Activated naive CD8-positive, alpha-beta T cell treated with anti-CD3 and anti-CD28 coated beads, Interleukin-2, amount 50 U/mL, for 16 hours (primary cell): ENCODE measurements around the gene MAGI1.
"Not testable (repeated sequence)": the region's sequence is repeated elsewhere in the genome, so short reads cannot be mapped to it uniquely, and the experiment has no call there.

Source experiments
- DNase-seq: peaks from one replicate; pipeline ENCODE4 v3.0.0-alpha.2; 2020; ENCODE audit warnings: low read depth, low spot score

Gene MAGI1

DNA sequence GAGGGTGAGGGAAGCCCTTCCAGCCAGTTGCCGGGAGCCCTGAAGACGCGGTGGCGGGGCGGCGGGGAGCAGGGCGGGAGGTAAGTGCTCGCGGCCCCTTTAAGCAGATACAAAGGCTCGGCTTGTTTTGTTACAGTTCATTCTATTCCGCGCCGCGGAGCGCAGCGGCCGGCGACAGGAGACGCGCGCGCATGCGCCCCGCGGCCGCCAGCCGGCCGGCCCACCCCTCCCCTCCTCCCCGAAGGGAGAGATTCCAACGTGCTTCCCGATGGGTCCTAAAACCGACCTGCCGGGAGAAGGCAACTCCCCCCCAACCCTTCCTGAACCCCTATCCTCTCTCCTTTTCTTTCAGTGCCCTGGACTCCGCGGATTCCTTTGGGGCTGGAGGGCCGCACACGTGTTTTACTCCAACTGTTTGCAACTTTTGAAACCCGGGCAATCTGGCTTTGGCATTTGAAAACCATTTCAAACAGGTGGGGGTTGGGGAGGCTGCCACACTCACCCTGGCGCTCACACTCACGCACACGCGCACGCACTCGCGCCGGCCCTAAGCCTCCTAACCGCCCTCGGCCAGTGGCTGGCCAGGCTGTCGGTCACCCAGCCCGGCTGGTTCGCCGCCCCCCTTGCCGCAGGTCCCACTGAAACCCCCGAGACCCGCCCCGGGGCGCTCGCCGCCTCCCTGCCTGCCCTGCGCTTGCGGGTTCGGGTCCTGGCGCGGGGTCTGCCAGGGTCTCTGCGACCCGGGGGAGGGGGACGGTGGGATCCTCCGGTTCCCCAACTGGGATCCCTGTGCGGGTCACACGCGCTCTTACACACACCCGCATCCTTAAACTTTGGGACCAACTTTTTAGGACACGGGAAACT, at the start of gene MAGI1:
MAGI1 (minus strand) TSS at position 193 of the 864 bp plus-strand sequence. CDS start 610 bp downstream, outside the sequence.
- DNase-seq, result no peak

DNA sequence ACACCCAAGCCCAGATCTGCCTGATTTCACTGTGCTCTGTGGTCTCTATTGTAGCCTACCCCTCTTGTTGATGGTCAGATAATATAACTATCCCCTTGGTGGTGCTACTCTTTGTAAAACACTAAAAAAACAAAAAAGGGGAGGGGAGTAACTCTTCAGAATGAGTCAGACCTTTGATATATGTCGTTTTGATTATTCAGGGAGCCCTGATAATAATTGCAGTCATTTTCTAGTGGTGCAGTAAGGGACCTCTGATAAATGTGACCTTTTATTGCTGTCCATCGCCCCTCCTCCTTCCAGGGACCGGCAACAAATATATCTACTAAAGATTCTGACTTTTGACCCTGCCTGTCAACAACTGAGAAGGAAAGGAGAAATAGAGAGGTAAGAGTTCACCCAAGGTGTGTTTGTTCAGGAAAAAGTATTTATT, 45.1 kb upstream of the MAGI1 start:
- DNase-seq, result no peak

DNA sequence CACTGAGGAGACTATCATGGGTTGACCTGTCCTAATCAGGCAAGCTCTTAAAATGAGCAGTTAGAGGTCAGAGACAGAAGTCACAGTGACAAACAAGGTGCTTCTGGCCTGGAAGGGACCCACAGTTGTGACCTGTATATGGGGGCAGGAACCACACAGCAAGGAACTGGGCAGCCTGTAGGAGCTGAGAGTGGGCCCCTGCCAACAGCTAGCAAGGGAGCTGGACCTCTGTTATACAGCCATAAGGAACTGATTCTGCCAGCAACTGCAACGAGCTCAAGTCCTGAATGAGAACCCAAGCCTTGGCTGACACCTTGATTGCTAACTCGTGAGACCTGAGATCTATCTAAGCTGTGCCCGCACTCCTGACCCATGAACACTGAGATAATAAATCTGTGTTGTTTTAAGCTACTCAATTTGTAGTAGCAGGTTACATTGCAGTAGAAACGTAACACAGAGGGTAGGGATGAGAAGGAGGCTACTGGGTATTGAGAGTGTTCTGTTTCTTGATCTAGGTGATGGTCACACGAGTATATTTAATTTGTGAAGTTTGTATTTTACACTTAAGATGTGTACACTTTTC, 44.5 kb upstream of the MAGI1 start:
- no peak for DNase-seq

DNA sequence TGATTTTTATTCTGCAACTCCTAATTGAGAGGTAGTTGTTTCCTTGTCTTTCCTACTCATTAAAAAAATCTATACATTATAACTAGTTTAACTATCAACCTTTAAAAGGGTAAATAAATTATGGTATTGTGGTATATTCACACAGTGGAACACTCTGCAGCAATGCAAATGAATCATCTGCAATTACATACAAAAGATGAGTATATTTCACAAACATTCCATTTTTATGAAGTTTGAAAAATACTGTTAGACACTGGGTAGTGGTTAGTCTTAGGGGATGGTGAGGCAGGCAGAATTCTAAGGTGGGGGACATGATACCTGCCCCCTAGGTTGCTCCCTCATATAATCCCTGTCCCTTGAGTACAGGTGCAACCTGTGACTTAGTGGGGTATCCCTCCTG, 44.0 kb upstream of the MAGI1 start:
- no peak for DNase-seq

DNA sequence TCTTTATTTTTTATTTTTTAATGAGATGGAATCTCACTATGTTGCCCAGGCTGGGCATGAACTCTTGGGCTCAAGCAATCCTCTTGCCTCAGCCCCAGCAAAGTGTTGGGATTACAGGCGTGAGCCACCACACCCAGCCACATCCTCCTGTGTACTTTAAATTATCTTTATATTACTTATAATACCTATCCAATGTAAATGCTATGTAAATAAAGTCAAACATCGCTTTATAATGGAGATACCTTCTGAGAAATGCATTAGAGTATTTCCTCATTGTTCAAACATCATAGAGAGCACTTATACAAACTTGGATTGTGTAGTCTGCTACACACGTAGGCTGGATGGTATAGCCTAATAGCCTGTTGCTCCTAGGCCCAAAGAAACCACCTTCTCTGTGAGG, 41.4 kb upstream of the MAGI1 start:
- no peak for DNase-seq

DNA sequence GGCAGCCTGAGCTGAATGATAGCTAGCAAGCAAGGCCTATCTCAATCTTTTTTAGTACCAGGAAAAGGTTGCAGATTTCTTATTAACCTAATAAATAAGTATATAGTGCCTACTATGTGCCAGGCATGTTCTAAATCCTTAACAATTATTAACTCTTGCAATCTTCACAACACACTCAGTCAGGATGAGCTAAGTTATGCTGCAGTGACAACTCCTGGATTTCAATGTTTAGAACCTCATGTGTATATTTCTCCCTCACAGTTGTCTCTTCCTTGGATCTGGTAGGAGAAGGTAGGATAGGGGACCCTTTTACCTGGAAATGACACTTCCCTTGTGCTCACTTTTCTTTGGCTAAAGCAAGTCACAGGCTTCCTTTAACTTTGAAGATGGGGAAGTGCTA, 39.3 kb upstream of the MAGI1 start:
- DNase-seq, result no peak

DNA sequence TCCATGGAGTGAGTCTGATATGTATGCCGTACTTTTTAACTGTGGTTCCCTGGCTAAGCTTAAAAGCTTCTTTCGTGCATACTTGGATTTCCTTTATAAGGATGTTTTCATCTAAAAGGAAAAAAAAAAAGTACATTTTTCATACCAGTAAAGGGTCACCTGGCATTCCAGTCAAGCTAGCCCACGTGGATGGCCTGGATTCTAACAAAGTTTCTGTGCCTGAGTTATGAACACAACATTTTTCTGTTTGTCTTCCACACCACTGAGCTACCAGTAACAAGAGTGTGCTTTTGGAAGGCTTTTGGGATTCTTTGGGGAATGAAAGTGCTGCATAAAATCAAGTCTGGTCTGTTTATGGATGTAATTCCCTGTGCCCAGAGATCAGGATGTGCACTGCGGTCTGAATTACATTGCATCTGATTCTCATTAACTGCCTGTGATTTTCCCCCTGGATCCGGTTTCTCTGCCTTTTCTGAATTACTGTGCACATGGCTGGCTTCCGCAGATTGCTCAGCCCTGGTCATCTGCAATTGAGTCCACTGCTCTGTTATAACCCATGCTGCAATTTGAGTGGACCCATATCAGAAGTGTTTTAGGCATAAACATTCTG, 38.2 kb upstream of the MAGI1 start:
- no peak for DNase-seq

DNA sequence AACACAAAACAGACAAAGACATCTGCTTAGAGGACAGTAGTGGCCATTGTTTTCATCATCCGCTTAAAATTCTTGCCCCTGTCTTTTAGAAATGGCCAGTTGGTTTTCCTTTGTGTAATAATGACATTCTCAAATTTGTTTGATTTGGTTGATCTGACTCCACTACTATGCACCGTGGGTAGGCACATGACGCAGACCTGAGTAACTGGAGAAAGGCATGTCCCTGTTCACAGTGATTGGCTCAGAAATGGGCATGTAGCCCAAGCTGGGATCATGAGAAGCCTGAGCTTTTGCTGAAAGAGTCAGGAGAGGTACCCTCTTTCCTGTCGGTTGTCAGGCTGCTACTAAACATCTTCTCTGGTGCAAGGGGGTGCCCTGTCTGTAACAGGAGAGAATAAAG, 36.6 kb upstream of the MAGI1 start:
- no peak for DNase-seq

DNA sequence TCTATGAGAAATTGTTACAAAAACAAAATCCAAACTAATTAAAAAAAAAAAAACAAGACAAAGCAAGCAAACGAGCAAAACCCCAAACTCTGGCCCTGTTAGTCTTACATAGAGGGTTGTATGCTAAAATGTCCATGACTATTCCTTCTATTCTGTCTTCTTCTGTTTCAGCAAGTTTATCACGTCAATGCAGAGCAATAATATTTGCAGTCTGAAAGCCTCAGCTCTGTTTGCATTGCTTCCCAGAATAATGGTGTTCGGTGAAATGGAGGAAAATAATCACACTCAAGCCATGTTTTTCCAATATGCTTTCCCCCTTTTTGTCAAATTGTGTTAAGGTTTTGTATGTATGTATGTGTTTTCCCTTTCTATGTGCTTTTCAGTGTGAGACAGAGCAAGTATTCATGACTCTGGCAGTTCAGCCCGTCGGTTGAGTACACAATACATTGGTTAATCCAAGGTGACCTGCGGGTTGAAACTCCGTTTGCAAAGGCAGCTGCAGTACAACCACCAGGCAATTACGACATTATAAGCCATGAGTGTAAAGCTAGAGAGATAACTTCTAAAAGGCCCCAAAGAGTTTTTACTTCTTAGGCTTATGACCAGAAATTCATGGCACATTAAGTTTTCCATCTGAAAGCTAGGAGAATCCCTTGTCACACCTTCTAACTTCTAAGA, 34.9 kb upstream of the MAGI1 start:
- no peak for DNase-seq

DNA sequence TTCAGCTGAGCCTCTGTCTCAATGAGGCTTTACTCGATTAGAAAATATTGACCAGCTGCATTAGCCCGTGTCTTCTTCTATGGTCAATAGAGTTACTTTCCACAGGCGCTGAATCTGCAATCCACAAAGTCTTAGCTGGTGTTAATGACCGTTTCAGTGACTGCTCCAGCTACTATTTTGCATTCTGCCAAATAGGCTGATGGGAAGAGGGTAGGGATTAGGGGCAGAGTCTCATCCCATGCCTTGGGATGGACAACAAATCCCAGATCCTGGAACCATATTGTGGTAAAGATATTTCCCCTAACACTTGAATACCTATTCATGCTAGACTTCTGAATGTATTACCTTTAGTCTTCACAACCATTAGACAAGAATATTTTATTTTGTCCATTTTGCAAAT, 29.5 kb upstream of the MAGI1 start:
- no peak for DNase-seq

DNA sequence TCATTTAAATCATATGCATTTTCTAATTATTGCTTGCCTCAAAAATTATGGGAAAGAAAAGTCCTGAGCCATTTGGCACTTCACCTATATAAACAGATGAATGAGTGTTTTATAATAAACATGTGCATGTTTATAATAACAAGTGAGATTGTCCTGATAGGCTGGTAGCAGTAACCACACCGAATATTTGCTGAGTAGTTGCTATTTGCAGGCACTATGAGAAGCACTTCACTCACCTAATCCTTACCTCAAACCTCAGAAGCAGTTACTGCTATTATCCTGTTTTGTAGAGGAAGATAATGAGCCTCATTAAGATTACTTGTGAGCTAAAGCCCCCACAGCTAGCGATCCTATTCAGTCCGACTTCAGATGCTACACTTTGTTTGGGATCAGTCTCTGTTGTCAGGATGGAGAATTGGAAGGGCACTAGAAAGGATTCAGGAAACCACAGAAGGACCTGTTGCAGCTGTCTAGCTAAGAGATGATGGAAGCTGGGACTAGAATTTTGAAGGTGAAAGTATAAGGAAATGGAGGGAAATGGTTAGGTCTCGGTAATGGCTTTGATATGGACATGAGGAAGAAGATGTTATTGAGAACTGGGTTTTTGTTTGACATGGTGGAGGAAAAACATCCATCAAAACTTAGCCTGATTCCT, 28.4 kb upstream of the MAGI1 start:
- DNase-seq, result no peak

DNA sequence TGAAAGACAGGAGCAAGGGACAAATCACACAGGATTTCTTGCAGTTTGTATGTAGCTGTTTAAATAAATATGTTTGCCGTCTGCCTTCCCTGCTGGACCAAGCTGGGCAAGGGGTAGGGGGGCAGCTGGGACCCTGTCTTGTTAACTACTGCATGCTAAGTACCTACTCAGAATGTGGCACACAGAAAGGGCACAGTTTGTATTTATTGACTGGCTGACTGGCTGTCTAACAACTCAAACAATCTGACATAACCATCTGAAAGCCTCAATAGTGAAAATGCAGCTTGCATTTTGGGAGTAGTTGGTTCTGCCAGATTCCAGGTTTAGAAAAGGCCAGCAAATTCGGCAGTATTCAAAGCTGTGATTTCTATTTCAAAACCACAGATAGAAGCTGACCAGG, 16.6 kb upstream of the MAGI1 start:
- DNase-seq, result no peak

DNA sequence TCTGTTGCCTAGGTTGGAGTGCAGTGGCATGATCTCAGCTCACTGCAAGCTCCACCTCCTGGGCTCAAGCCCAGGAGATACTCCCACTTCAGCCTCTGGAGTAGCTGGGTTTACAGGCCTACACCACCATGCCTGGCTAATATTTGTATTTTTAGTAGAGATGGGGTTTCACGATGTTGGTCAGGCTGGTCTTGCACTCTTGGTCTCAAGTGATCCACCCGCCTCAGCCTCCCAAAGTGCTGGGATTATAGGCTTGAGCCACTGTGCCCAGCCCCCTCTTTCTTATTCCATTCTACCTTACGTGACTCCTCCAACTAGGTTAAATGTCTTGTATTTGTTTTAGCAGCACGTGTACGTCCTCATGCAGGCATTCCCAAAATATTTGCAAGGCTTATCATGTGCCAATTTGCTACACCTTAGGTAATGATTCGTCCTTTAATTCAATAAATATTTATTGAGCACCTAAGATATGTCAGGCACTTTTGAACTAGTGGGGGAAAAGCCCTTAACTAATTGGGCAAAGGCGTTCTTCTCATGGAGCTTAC, 14.9 kb upstream of the MAGI1 start:
- DNase-seq, result no peak

DNA sequence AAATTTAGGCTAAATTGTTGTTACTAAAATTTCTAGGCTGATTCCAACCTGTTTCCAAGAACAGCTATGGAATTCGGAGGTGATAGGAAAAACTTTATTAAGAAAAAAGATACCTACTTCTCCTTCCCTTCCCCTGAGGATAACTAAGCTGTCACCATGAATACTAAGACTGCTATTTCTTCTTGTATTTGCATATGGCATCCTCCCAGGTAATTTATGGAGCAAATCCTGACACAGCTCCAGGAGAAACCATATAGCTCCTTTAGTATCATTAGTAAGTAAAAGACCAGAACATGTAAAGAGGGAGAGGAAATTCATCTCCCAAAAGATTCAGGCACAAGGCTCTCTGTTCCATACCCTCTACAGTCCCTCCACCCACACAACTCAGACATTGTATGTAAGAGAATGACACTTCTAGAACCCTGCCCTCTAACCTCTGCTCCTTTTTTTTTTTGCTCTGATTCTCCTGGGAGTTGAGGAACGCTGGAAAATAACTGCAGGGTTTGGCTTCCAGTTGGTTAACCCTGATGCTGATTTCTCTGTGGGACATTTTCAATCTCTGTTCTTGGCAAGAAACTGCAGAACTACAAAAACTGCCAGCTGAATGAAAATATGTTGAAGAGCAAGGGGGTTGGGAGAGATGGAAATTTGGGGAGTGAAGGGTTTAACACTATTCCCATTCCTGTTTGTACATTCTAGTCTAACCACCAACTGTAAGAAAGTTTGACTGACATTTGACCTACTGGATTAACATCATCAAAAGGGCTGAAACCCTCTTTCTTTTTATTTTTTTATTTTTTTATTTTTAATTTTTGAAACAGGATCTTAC, 14.2 kb upstream of the MAGI1 start:
- no peak for DNase-seq

DNA sequence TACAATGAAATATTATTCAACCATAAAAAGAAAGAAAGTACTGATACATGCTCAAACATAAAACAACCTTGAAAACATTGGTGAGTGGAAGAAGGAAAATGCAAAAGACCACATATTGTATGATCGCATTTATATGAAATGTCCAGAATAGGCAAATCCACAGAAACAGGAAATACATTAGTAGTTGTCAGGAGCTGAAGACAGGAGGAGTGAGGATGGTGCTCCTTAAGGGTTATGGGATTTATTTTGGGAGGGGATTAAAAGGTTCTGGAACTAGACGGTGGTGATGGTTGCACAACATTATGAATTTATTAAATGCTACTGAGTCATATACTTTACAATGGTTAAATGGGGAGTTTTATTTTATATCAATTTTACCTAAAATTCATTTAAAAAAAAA, 12.1 kb upstream of the MAGI1 start:
- DNase-seq, result no peak

DNA sequence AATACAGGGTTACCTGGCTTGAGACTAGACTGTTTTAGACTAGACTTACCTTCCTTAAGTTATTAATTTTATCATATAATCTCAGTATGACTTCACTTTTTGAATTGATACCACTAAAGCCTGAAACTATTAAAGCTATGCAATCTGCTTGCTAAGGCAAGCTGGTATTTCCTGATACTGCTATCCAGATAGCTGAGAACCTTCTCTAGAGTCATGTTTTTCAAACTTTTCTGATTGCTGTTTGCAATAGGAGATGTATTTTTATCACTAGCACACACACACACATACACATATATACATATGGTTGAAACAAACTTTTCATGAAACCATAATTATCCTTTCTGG, 9.3 kb upstream of the MAGI1 start:
- DNase-seq, result no peak

DNA sequence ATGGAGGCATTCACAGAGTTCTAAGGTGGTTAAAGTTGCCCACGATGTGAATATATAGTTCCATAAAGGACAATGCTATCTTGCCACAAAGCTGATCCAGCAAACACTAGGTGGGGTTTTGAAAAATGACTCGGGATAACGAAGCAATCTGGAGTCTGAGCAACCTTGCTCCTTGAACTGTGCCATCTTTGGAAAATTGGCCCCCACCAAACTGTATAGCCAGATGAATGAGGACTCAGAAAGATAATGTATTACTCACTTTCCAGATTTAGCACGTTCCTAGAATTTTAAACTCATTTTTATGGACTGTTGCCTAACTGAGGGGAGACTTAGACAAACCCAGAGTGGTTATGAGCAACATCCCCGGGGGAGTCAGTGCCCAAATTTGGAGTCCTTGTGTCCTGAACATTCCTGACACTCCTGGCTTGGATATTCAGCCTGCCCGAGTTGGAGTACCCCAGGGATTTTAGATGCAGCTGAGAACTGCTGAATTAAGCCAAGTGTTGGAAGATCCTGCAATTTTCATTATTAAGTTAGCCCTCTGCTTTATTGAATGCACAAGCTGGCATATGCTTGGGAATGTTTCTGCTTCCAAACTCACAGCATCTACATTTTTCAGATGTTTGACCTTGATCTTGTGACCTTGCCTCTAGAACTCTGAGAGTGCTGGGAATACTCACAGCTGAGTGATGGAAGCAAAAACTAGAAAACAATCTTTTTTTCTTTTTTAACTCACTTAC, 8.8 kb upstream of the MAGI1 start:
- no peak for DNase-seq

DNA sequence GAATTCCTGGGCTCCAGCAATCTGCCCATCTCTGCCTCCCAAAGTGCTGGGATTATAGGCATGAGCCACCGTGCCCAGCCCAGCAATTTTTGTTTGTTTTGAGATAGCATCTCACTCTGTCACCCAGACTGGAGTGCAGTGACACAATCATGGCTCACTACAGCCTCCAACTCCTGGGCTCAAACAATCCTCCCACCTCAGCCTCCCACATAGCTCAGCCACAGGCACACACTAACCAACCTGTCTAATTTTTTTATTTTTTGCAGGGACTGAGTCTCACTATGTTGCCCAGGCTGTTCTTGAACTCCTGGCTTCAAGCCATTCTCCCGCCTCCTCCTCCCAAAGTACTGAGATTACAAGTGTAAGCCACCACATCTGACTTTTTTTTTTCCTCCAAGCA, 7.6 kb upstream of the MAGI1 start:
- DNase-seq, result not testable (repeated sequence)

DNA sequence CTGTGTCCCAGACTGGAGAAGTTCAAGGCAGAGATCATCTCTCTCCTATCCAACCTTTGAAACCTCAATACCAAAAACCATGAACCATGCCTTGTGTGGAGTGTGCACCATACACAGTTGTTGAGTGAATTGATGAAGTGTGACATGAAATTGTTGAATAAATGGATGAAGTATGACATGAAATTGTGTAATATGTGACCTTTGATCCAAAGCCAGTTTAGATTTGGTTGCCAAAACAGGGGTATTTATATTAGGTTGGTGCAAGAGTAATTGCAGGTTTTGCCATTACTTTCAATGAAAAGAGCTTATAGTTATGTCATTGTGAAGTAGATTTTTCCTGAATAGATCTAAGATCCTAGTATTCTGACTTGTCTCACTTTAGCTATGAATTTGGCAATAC, 3.1 kb upstream of the MAGI1 start:
- no peak for DNase-seq

DNA sequence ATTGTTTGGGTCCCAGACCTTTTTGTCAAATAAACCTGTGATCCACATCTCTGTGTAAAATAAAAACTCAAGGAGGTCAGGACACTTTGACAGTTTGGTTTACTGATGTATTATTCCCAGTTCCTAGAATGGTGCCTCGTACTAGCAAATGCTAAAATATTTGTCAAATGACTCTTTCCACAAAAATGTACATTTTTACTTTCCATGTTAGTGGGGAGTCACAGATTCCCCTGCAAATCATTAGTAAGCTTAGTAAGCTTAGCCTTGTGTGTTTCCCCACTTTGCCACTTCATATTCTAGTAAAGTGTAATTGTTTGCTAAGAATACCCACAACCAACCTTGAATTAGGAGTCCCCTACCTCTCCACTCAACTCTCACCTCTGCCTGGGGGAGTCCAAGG, 2.4 kb upstream of the MAGI1 start:
- DNase-seq, result no peak
